Measurements from ENCODE around the gene SLC30A7. TPM values are rescaled to one million over a fixed set of nuclear protein-coding genes. Genes with fewer than 3 reads are reported as not detected.

Gene SLC30A7
- total RNA-seq, 2 experiments from 2014 or later: 21.6 to 21.7 TPM

DNA sequence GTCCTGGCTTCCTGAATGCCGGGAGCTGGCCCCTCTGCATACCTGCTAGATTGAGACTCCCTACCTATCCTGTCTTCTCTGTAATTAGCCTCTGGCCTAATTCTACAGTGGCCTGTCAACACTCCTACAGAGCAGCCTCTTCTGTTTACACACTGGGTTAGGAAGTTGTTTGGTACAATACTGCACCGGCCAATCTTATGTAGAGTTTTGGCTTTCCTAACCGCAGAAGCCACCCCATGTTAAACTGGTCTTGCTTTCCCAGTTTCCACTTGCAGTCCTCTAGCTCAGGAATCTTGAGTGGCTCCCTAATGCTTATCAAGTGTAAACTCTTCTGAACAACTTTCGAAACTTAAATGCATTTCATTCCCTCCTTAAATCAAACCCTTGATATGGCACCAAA lies 86.9 kb downstream of the SLC30A7 start:
- Histone ChIP-seq H3K4me3 (ENCODE audit: low read length) (no peak overlapping the region), H3K27me3 (ENCODE audit: control insufficient read depth in 1 of 2, insufficient read depth in 2 of 2, low read length in 2 of 2) (no peaks in the 10 kb centered on the region), H3K27ac (ENCODE audit: low read depth in 1 of 2, low read length in 2 of 2) (no peak overlapping the region), H3K36me3 (ENCODE audit: insufficient read depth, low read length) (peaks cover 25% of the 10 kb centered on the region), H3K4me1 (ENCODE audit: insufficient read depth, low read length) (no peaks in the 10 kb centered on the region), H3K9me3 (ENCODE audit: control insufficient read depth in 1 of 2, insufficient read depth in 1 of 2, low read length in 2 of 2) (no peaks in the 10 kb centered on the region)
- TF ChIP-seq, protein P1, sequence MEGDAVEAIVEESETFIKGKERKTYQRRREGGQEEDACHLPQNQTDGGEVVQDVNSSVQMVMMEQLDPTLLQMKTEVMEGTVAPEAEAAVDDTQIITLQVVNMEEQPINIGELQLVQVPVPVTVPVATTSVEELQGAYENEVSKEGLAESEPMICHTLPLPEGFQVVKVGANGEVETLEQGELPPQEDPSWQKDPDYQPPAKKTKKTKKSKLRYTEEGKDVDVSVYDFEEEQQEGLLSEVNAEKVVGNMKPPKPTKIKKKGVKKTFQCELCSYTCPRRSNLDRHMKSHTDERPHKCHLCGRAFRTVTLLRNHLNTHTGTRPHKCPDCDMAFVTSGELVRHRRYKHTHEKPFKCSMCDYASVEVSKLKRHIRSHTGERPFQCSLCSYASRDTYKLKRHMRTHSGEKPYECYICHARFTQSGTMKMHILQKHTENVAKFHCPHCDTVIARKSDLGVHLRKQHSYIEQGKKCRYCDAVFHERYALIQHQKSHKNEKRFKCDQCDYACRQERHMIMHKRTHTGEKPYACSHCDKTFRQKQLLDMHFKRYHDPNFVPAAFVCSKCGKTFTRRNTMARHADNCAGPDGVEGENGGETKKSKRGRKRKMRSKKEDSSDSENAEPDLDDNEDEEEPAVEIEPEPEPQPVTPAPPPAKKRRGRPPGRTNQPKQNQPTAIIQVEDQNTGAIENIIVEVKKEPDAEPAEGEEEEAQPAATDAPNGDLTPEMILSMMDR (IDR thresholded peaks at IDR 0.05): no peak
- no peaks in the 10 kb centered on the region for H3K27me3 Mint-ChIP-seq
- H3K9me3 Mint-ChIP-seq: no peaks in the 10 kb centered on the region
- no peak for DNase-seq
- intact Hi-C loops (cut with DNase I, micrococcal nuclease): no loop called here
- peaks cover 84% of the 10 kb centered on the region for H3K36me3 Mint-ChIP-seq (ENCODE audit: low read depth)
- peaks cover 41% of the 10 kb centered on the region for H3K4me1 Mint-ChIP-seq (ENCODE audit: low read depth)
- ATAC-seq (ENCODE audit: poor library complexity): no peak
- POLR2A ChIA-PET: no interaction called here
- H3K4me3 Mint-ChIP-seq: no peak overlapping the region
- CTCF ChIA-PET: interaction anchor here (0.7 kb wide), 1 partner anchor 655 kb away, joined by 4 read pairs; no protein-coding TSS in a partner anchor
- H3K27ac Mint-ChIP-seq: no peak overlapping the region

DNA sequence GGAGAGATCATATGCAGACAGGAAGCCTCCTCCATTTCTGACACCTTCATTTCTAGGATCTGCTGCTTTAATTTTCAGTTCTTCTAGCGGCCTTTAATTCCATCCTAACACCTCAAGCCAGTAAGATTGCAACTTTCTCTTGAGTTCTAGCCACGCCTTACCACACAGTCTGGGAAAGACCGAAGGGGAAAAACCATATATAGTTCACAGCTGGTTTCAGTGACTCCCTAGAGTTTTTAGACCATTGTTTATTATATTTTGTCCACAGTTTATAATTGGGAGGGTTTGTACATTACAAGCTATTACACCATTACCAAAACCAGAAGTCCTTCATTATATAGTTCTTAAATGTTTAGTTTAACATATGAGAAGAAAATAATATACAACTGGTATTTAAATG lies 92.2 kb downstream of the SLC30A7 start:
- Mint-ChIP-seq H3K4me3 (no peak overlapping the region), H3K27me3 (no peaks in the 10 kb centered on the region), H3K36me3 (ENCODE audit: low read depth) (peaks cover 92% of the 10 kb centered on the region), H3K9me3 (no peaks in the 10 kb centered on the region), H3K27ac (peak overlapping the region; percentile 19), H3K4me1 (ENCODE audit: low read depth) (peaks cover 26% of the 10 kb centered on the region)
- H3K4me3 ChIP-seq (ENCODE audit: low read length): no peak overlapping the region
- peaks cover 27% of the 10 kb centered on the region for H3K36me3 ChIP-seq (ENCODE audit: insufficient read depth, low read length)
- H3K27ac ChIP-seq (ENCODE audit: low read depth in 1 of 2, low read length in 2 of 2): no peak overlapping the region
- TF ChIP-seq, protein P1 (IDR thresholded peaks at IDR 0.05): no peak
- DNase-seq (no peak), ATAC-seq (ENCODE audit: poor library complexity) (no peak)
- H3K9me3 ChIP-seq (ENCODE audit: control insufficient read depth in 1 of 2, insufficient read depth in 1 of 2, low read length in 2 of 2): peaks cover 0 to 5% of the 10 kb centered on the region in 2 experiments
- no peaks in the 10 kb centered on the region for H3K4me1 ChIP-seq (ENCODE audit: insufficient read depth, low read length)
- no peaks in the 10 kb centered on the region for H3K27me3 ChIP-seq (ENCODE audit: control insufficient read depth in 1 of 2, insufficient read depth in 2 of 2, low read length in 2 of 2)
- intact Hi-C loops (cut with DNase I, micrococcal nuclease): no loop called here
- ChIA-PET POLR2A (interaction anchor here (1.5 kb wide), 1 partner anchor 124 kb away, joined by 5 read pairs; no protein-coding TSS in a partner anchor), CTCF (interaction anchor here (1.7 to 1.9 kb wide), 3 partner anchors 148 to 301 kb away, joined by 4 to 6 read pairs (median 5); no protein-coding TSS in a partner anchor)

DNA sequence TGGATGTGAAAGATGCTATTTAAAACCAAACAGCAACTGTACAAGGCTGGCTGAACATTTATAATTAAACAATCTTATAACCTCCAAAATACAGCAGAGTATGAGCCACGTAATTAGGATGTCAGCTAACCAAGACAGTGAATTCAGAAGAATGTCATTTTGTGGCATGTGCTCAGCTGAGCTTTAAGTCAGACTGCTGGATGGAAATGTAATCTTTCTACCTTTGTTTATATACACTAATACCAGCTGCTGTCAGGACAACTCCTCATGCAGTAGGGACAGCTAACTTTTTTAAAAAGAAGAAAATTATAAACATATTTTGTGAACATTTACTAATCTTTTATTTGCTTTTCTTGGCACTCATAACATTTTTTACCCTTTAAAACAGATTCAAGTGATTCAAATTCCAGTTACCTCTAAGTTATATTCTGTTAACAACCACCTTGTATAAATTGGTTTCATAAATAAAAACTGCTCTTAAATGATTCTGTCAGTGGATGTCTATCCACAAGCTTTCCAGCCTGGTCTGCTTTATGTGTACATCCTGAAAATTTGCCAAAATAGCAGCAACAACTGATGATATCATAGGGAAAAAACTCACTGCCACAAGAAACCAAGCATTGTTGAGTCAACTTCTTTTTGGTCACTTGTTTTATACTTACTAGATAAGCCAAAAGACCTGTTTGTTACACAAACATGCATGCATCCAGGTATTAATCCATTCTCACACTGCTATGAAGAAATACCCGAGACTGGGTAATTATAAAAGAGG lies 93.6 kb downstream of the SLC30A7 start:
- intact Hi-C loops (cut with DNase I, micrococcal nuclease): no loop called here
- Mint-ChIP-seq H3K27ac (no peak overlapping the region), H3K9me3 (no peaks in the 10 kb centered on the region), H3K4me1 (ENCODE audit: low read depth) (peaks cover 19% of the 10 kb centered on the region), H3K27me3 (no peaks in the 10 kb centered on the region), H3K36me3 (ENCODE audit: low read depth) (peaks cover 80% of the 10 kb centered on the region), H3K4me3 (no peak overlapping the region)
- peaks cover 0 to 5% of the 10 kb centered on the region in 2 experiments for H3K9me3 ChIP-seq (ENCODE audit: control insufficient read depth in 1 of 2, insufficient read depth in 1 of 2, low read length in 2 of 2)
- no peak for DNase-seq
- peaks cover 23% of the 10 kb centered on the region for H3K36me3 ChIP-seq (ENCODE audit: insufficient read depth, low read length)
- no peaks in the 10 kb centered on the region for H3K4me1 ChIP-seq (ENCODE audit: insufficient read depth, low read length)
- H3K4me3 ChIP-seq (ENCODE audit: low read length): no peak overlapping the region
- TF ChIP-seq, protein P1 (IDR thresholded peaks at IDR 0.05): no peak
- H3K27me3 ChIP-seq (ENCODE audit: control insufficient read depth in 1 of 2, insufficient read depth in 2 of 2, low read length in 2 of 2): no peaks in the 10 kb centered on the region
- POLR2A ChIA-PET: interaction anchor here (0.7 to 1.1 kb wide), 4 partner anchors 14 to 358 kb away, joined by 3 to 4 read pairs (median 4); no protein-coding TSS in a partner anchor
- no peak for ATAC-seq (ENCODE audit: poor library complexity)
- H3K27ac ChIP-seq (ENCODE audit: low read depth in 1 of 2, low read length in 2 of 2): no peak overlapping the region
- CTCF ChIA-PET: interaction anchor here (1.7 to 1.9 kb wide), 2 partner anchors 249 to 299 kb away, joined by 4 to 6 read pairs; no protein-coding TSS in a partner anchor

All from CD4-positive, alpha-beta T cell (primary cell).